Immature natural killer cell (primary cell): ENCODE results near the gene ADRA2A. TPM values are rescaled to one million over a fixed set of nuclear protein-coding genes. Genes with fewer than 3 reads are reported as not detected.

ENCODE experiments used
- DNase-seq, 3 donors: peaks; one replicate each; pipeline ENCODE4 v3.0.0; 2022; ENCODE audit warnings: mixed read lengths in 1 of 3
- H3K27ac Mint-ChIP-seq, 6 donors: one replicate each; pipeline ENCODE4 v1.8.0; 2020; ENCODE audit warnings: mixed read lengths in 6 of 6, mild to moderate bottlenecking in 5 of 6, inconsistent platforms in 4 of 6, moderate library complexity in 3 of 6
- H3K27me3 Mint-ChIP-seq, 3 donors: one replicate each; pipeline ENCODE4 v1.8.0; 2020 to 2021; ENCODE audit warnings: low read depth in 3 of 3, mild to moderate bottlenecking in 3 of 3, mixed read lengths in 3 of 3, moderate library complexity in 3 of 3, inconsistent platforms in 1 of 3
- H3K36me3 Mint-ChIP-seq, 3 donors: one replicate each; pipeline ENCODE4 v1.8.0; 2020; ENCODE audit warnings: mixed read lengths in 3 of 3, inconsistent platforms in 2 of 3, mild to moderate bottlenecking in 2 of 3
- H3K4me1 Mint-ChIP-seq, 2 donors: one replicate each; pipeline ENCODE4 v1.8.0; 2020; ENCODE audit warnings: inconsistent platforms in 2 of 2, mild to moderate bottlenecking in 2 of 2, mixed read lengths in 2 of 2, moderate library complexity in 1 of 2
- H3K4me3 Mint-ChIP-seq, 5 donors: one replicate each; pipeline ENCODE4 v1.8.0; 2020; ENCODE audit warnings: mild to moderate bottlenecking in 5 of 5, mixed read lengths in 5 of 5, inconsistent platforms in 3 of 5, moderate library complexity in 3 of 5
- H3K9me3 Mint-ChIP-seq, 6 donors: one replicate each; pipeline ENCODE4 v1.8.0; 2020; ENCODE audit warnings: mild to moderate bottlenecking in 6 of 6, mixed read lengths in 6 of 6, inconsistent platforms in 4 of 6, moderate library complexity in 3 of 6
- polyA plus RNA-seq, 3 donors: library from polyadenylated mRNA; unstranded; fragments of 300-500 nt; fragmentation: Illumina TruSeq; gene quantifications; one replicate each; pipeline ENCODE4 v1.2.3, GENCODE V29; 2021

The ADRA2A gene
- polyA plus RNA-seq, 3 donors from 2014 or later: not detected

- H3K9me3 Mint-ChIP-seq: no peaks in the 10 kb centered on the region
- no peak for DNase-seq
- no peaks in the 10 kb centered on the region for H3K36me3 Mint-ChIP-seq
- peaks cover 1 to 8% (median 6%) of the 10 kb centered on the region in 3 donors for H3K27me3 Mint-ChIP-seq
- no peak overlapping the region for H3K4me3 Mint-ChIP-seq
- H3K4me1 Mint-ChIP-seq: no peaks in the 10 kb centered on the region
- H3K27ac Mint-ChIP-seq: no peak overlapping the region
Measured at GRCh38 chr10:111087331-111087756, 10.5 kb downstream of the ADRA2A start.

GRCh38 chr10:111087968-111088505, 11.2 kb downstream of the ADRA2A start:
- Mint-ChIP-seq H3K9me3 (no peaks in the 10 kb centered on the region), H3K27me3 (peaks cover 1 to 8% (median 6%) of the 10 kb centered on the region in 3 donors), H3K4me3 (no peak overlapping the region), H3K27ac (no peak overlapping the region), H3K36me3 (no peaks in the 10 kb centered on the region), H3K4me1 (no peaks in the 10 kb centered on the region)
- DNase-seq: no peak

GRCh38 chr10:111089293-111089692, 12.5 kb downstream of the ADRA2A start:
- Mint-ChIP-seq H3K27me3 (peaks cover 3 to 8% (median 5%) of the 10 kb centered on the region in 3 donors), H3K27ac (no peak overlapping the region), H3K4me3 (no peak overlapping the region), H3K9me3 (no peaks in the 10 kb centered on the region), H3K36me3 (no peaks in the 10 kb centered on the region), H3K4me1 (no peaks in the 10 kb centered on the region)
- DNase-seq: no peak

GRCh38 chr10:111091833-111092232, 15.0 kb downstream of the ADRA2A start:
- peaks cover 3 to 7% (median 5%) of the 10 kb centered on the region in 3 donors for H3K27me3 Mint-ChIP-seq
- H3K4me1 Mint-ChIP-seq: no peaks in the 10 kb centered on the region
- H3K4me3 Mint-ChIP-seq: no peak overlapping the region
- no peak for DNase-seq
- no peak overlapping the region for H3K27ac Mint-ChIP-seq
- no peaks in the 10 kb centered on the region for H3K9me3 Mint-ChIP-seq
- H3K36me3 Mint-ChIP-seq: no peaks in the 10 kb centered on the region

- Mint-ChIP-seq H3K9me3 (no peaks in the 10 kb centered on the region), H3K27ac (no peak overlapping the region), H3K27me3 (peaks cover 4 to 10% (median 6%) of the 10 kb centered on the region in 3 donors), H3K36me3 (no peaks in the 10 kb centered on the region), H3K4me3 (no peak overlapping the region), H3K4me1 (no peaks in the 10 kb centered on the region)
- no peak for DNase-seq
Measured at GRCh38 chr10:111093741-111094380, 17.0 kb downstream of the ADRA2A start.

- peaks cover 4 to 6% (median 4%) of the 10 kb centered on the region in 3 donors for H3K27me3 Mint-ChIP-seq
- H3K9me3 Mint-ChIP-seq: no peaks in the 10 kb centered on the region
Measured at GRCh38 chr10:111098679-111099437, 22.0 kb downstream of the ADRA2A start.

GRCh38 chr10:111100198-111100597, 23.4 kb downstream of the ADRA2A start:
- no peak overlapping the region for H3K4me3 Mint-ChIP-seq
- peaks cover 1 to 6% (median 4%) of the 10 kb centered on the region in 3 donors for H3K27me3 Mint-ChIP-seq
- no peaks in the 10 kb centered on the region for H3K4me1 Mint-ChIP-seq
- H3K36me3 Mint-ChIP-seq: no peaks in the 10 kb centered on the region
- no peaks in the 10 kb centered on the region for H3K9me3 Mint-ChIP-seq
- DNase-seq: no peak
- H3K27ac Mint-ChIP-seq: no peak overlapping the region

More at GRCh38 chr10:111098679-111099437, 22.0 kb downstream of the ADRA2A start:
- Mint-ChIP-seq H3K36me3 (no peaks in the 10 kb centered on the region), H3K4me1 (no peaks in the 10 kb centered on the region), H3K27ac (no peak overlapping the region), H3K4me3 (no peak overlapping the region)
- DNase-seq: no peak

- H3K4me1 Mint-ChIP-seq: no peaks in the 10 kb centered on the region
Measured at GRCh38 chr10:111101796-111102195, 25.0 kb downstream of the ADRA2A start.

GRCh38 chr10:111102359-111102837, 25.6 kb downstream of the ADRA2A start:
- Mint-ChIP-seq H3K36me3 (no peaks in the 10 kb centered on the region), H3K27ac (no peak overlapping the region), H3K27me3 (peaks cover 0 to 3% (median 1%) of the 10 kb centered on the region in 3 donors)

More at GRCh38 chr10:111101796-111102195, 25.0 kb downstream of the ADRA2A start:
- Mint-ChIP-seq H3K9me3 (no peaks in the 10 kb centered on the region), H3K4me3 (no peak overlapping the region), H3K27ac (no peak overlapping the region), H3K27me3 (peaks cover 1 to 4% (median 1%) of the 10 kb centered on the region in 3 donors), H3K36me3 (no peaks in the 10 kb centered on the region)
- DNase-seq: no peak

GRCh38 chr10:111103196-111103840, 26.5 kb downstream of the ADRA2A start:
- Mint-ChIP-seq H3K27me3 (peaks cover 0 to 1% (median 0%) of the 10 kb centered on the region in 3 donors), H3K27ac (no peak overlapping the region), H3K4me3 (no peak overlapping the region), H3K4me1 (no peaks in the 10 kb centered on the region), H3K9me3 (no peaks in the 10 kb centered on the region), H3K36me3 (no peaks in the 10 kb centered on the region)
- no peak for DNase-seq

More at GRCh38 chr10:111102359-111102837, 25.6 kb downstream of the ADRA2A start:
- Mint-ChIP-seq H3K4me3 (no peak overlapping the region), H3K4me1 (no peaks in the 10 kb centered on the region), H3K9me3 (no peaks in the 10 kb centered on the region)
- DNase-seq: no peak

GRCh38 chr10:111104811-111105210, 28.0 kb downstream of the ADRA2A start:
- no peak overlapping the region for H3K27ac Mint-ChIP-seq
- H3K27me3 Mint-ChIP-seq: peaks cover 0 to 1% (median 0%) of the 10 kb centered on the region in 3 donors
- no peaks in the 10 kb centered on the region for H3K4me1 Mint-ChIP-seq

GRCh38 chr10:111106081-111106480, 29.3 kb downstream of the ADRA2A start:
- Mint-ChIP-seq H3K27ac (no peak overlapping the region), H3K4me3 (no peak overlapping the region), H3K27me3 (no peaks in the 10 kb centered on the region), H3K36me3 (no peaks in the 10 kb centered on the region), H3K9me3 (no peaks in the 10 kb centered on the region), H3K4me1 (no peaks in the 10 kb centered on the region)
- DNase-seq: no peak

More at GRCh38 chr10:111104811-111105210, 28.0 kb downstream of the ADRA2A start:
- DNase-seq: no peak
- Mint-ChIP-seq H3K4me3 (no peak overlapping the region), H3K36me3 (no peaks in the 10 kb centered on the region), H3K9me3 (no peaks in the 10 kb centered on the region)

GRCh38 chr10:111107023-111107422, 30.2 kb downstream of the ADRA2A start:
- no peak overlapping the region for H3K4me3 Mint-ChIP-seq
- H3K27me3 Mint-ChIP-seq: no peaks in the 10 kb centered on the region
- H3K9me3 Mint-ChIP-seq: no peaks in the 10 kb centered on the region
- DNase-seq: no peak
- no peaks in the 10 kb centered on the region for H3K4me1 Mint-ChIP-seq
- no peak overlapping the region for H3K27ac Mint-ChIP-seq
- no peaks in the 10 kb centered on the region for H3K36me3 Mint-ChIP-seq

GRCh38 chr10:111107846-111108245, 31.0 kb downstream of the ADRA2A start:
- no peaks in the 10 kb centered on the region for H3K4me1 Mint-ChIP-seq
- H3K9me3 Mint-ChIP-seq: no peaks in the 10 kb centered on the region
- DNase-seq: no peak
- H3K36me3 Mint-ChIP-seq: no peaks in the 10 kb centered on the region
- no peak overlapping the region for H3K4me3 Mint-ChIP-seq
- H3K27me3 Mint-ChIP-seq: no peaks in the 10 kb centered on the region
- H3K27ac Mint-ChIP-seq: no peak overlapping the region
